Activated CD8-positive, alpha-beta memory T cell treated with anti-CD3 and anti-CD28 coated beads for 24 hours (primary cell): ENCODE measurements around the gene DLGAP4.

ENCODE experiments used
- DNase-seq: peaks from one replicate; pipeline ENCODE4 v3.0.0-alpha.2; 2020

DLGAP4 gene

DNA sequence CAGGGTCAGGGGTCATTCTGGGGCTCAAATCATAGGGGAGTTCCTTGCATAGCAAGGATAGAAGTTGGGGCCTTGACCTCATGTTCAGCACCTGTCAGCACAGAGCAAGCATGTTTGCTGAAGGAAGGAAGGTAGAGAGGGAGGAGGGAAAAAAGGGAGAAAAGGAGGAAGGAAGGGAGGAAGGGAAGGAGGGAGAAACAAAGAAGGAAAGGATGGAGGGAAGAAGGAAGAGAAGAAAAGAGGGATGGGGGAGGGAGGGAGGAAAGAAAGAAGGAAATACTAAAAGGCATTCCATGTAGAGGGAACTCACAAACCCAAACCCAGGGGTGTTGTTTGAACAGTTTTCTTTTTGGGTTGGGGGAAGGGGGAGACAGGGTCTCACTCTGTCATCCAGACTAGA is 80.1 kb downstream of the DLGAP4 start:
- DNase-seq: no peak

DNA sequence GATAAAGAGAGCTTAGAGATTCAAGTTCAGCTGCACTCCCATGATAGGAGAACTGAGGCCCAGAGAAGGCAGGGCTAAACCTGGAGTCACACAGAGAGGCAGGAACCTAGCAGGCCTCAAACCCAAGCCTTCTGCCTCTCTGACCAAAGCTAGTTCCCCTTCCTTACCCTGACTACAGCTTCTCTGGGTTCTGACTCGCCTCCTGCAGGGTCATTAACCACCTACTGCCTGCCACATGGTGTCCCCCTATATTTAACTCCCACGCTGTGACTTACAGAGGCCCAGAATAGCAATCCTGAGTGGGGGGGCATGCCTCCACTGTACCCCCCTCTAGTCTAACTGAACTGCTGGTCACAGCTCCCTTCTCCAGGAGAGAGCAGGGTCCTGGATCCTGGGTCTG is 84.1 kb downstream of the DLGAP4 start:
- no peak for DNase-seq

- DNase-seq: no peak
Measured at GRCh38 chr20:36390719-36391415, 84.7 kb downstream of the DLGAP4 start.

- no peak for DNase-seq
Measured at GRCh38 chr20:36391456-36391855, 85.3 kb downstream of the DLGAP4 start.

DNA sequence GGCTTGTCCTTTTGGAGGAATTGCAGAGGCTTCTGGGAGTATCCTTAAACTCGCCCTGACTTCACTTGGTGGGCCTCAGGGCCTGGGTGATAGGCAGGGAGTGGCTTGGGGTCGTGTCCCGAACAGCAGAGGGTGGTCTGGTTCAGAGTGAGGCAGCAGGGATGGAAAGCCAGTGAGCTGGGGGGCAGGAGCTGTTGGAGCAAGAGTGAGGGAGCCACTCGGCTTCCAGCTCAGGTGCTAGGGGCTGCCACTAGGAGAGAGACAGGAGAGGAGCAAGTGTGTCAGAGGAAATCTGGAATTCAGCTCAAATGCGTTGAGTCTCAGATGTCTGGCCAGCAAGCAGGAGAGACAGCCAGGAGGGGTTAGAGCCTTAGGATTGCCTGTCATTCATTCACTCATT is 85.8 kb downstream of the DLGAP4 start:
- DNase-seq: no peak

- no peak for DNase-seq
Measured at GRCh38 chr20:36392989-36393388, 86.8 kb downstream of the DLGAP4 start.

DNA sequence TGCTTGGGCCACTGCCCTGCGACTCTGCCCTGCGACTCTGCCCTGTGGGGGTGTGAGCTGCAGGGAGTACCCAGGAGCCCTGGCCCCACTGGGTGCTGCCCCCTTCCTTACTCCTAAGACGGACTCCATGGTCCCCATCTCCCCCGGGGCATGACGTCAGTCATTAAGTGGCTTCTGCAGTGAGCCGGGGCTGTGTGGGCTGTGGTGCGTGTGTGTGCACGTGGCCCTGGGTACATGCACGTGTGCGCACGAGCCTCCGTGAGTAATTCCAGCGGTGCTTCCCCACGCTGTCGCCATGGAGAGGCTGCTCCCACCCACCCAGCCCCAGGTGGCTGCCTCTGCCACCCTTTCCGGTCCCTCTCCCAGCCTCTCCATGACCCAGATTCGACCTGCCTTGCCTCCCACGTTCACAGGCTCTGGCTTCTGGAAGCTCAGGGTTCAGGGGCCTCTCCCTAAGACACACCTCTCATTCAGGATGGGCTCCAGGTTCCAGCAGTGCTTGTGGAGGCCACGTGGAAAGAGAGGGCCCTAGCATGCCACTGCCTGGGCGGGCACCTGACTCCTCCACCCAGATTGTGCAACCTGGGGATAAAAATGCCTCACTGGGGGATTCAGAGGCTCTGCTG is 88.3 kb downstream of the DLGAP4 start:
- no peak for DNase-seq

GRCh38 chr20:36396340-36396739 is 90.2 kb downstream of the DLGAP4 start:
- DNase-seq: no peak

DNA sequence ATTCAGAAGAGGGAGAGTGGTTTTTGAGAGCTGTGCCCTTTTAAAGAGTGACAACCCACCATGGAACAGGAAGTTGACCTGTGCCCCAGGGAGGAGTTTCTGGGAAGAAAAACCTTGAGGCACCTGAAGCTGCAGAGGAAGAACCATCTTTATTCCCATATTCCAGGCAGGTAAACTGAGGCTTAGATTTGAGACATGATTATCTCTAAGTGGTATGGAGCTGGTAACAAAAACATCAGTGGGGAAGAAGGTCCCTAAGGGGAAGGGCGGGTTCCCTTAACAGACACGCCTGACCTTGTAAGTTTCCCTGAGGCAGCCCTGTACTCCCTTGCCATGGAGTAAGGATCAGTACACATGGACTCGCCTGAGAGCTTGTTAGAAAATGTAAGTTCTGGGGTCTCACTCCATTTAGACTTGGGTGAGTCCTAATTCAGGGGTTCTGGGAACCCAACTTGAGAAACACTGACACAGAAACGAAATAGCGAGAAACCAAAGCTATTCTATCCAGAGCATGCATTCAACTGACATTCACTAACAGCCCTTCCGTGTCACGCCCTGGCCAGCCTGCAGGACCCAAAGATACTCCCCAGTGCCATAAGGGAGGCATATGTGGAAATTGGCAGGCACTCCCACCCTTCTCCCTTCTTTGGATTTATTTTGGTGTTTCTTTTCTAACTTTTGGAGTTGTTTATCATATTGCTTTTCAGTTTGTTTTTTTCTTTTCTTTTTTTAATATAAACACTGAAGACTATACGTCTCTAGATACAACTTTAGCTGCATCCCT is 90.9 kb downstream of the DLGAP4 start:
- no peak for DNase-seq

GRCh38 chr20:36398515-36398914 is 92.4 kb downstream of the DLGAP4 start:
- DNase-seq: no peak

DNA sequence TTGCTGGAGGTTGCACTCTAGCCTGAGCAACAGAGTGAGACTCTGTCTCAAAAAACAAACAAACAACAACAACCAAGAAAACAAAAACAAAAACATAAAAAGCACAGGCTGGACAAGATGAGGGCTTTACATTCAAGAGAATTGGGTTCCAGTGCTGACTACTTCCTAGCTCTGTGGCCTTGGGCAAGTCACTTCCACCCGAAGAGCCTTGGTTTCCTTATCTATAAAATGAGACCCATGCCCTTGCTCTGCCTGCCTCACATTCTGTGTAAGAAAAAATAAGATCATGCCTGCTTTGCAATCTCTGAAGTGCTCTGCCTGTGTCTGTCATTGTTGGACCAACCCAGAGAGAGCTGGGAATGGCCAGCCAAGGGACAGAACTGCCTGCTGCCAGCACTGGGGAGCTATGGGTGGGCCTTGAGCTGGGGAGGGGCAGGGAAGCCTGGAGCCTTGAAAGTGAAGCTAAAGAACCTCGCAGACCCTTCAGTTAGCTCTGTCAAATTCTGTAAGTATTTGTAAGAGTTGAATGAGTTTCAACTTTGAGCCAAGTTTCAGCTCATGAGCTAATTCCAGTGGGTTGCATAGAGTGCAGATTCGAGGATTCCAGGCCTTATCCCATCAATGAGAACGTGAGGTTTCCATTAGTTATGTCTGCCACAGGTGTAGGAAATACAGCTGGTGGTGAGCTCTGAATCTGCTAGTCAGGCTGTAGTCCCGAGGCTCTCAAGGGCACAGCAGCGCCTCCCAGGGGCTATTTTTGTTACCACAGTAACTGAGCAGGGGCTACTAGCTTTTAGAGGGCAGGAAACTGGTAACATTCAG is 93.2 kb downstream of the DLGAP4 start:
- DNase-seq: peak; percentile 63

DNA sequence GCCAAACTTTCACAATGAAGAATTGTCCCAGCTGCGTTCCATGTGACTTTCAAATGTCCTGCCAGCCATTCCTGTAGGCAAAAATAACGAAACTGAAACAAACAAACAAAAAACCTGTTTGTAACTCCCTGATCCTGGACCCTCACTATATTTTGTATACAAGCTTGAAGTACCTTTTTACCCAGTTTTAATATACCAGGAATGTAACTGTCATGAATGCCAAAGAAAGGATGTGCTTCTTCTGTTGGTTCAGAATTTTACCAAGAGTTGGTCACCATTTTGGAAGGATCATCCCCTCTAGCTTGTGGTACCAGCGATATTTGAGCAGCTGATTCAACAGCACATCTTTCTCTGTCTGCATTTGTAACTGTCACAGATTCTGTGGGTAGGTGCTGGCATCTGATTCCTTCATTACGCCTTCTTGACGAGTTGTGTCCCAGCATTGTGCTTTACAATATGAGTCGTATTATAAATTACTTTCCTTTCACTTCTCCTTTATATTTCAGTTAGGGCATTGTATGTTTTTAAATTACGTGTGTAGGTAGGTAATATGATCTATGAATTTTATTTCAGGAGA is 93.9 kb downstream of the DLGAP4 start:
- no peak for DNase-seq

DNA sequence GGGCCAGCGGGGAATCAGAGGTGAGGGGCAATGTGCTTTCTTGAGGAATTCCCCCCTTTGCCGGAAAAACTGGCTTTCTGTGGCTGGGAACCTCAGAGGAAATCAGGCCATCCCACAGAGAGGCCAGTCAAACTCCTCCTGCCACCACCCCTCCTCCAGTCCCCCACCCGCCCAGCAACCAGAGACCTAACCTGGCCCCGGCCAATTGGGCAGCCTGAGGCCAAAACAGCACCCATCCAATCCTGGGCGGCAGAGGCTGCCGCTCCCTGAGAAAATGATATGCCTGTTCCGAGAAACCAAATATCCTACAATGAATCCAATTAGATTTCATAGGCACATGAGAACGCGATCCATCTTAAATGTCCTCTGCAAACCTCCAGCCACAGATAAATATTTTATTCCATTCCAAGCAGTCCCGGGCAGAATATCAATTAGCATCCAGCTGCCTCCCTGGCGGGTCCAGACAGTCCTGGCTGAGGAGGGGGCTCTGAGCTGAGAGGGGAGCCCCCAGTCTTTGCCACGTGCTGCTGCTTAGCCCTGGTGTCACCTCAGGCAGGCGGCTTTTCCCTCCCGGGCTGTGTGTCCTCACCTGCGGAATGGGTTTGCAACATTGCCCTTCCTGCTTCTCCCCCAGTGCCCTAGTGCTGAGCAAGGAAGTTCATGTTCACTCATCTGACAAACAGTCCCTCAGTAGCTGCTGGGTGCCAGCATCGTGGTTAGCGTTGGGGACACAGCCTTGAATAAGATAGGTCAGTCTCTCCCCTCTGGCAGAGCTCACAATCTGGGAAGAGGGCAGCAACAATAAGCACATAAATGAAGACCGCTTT is 95.0 kb downstream of the DLGAP4 start:
- DNase-seq: no peak

DNA sequence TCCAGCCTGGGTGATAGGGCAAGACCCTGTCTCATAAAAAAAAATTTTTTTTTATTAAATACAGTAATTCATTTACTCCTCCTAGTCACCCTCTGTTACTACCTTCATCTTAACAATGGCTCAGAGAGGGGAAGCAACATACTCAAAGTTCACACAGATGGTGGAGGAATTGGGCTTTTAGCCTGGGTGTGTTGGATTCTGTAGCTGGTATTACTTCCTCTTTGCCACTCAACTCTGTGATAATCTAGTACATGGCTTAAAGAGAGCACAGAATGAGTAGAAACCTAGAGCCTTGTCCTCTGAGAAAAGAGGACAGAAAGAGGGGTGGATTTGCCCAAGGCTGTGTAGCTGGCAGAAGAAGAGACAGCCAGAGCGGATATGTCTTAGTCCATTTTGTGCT is 96.6 kb downstream of the DLGAP4 start:
- DNase-seq: no peak

- DNase-seq: no peak
Measured at GRCh38 chr20:36404435-36404978, 98.4 kb downstream of the DLGAP4 start.

DNA sequence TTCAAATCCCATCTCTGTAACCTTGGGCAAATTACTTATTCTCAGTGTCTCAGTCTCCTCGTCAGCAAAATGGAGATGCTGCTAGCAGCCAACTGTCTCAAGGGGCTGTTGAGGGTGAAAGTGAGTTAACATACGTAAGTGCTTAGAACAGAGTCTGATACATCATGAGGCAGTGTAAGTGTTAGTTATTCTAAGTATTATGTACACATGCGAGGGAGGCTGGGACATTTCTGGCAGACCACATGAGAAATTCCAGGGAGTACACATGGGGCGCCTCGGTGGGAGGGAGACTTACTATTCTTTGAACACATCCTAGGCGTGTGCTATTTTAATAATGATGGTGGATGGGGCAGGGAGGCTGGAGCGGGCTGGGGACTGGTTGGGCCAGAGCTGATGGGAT is 99.1 kb downstream of the DLGAP4 start:
- no peak for DNase-seq

DNA sequence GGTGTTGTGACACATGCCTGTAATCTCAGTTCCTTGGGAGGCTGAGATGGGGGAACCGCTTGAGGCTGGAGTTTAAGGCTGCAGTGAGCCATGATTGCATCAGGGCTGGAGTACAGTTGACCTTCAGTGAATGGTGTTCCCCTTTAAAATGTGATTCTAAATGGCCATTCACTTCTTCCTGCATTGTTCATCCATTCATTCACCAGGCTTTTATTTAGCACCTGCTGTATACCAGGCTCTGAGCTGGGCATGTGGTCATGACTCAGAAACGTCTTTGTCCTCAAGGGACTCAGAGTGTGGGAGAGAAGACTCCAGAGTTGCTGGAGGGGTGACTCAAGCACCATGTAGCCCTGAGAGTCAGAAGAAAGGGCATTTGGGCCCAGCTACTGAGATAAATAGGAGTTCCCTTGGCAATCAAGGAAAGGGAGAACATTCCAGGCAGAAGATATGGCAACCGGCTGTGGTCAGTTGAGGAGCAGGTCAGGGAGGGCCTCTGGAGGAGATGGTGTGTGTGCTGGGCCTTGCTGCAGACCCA is 101.1 kb downstream of the DLGAP4 start:
- DNase-seq: no peak

DNA sequence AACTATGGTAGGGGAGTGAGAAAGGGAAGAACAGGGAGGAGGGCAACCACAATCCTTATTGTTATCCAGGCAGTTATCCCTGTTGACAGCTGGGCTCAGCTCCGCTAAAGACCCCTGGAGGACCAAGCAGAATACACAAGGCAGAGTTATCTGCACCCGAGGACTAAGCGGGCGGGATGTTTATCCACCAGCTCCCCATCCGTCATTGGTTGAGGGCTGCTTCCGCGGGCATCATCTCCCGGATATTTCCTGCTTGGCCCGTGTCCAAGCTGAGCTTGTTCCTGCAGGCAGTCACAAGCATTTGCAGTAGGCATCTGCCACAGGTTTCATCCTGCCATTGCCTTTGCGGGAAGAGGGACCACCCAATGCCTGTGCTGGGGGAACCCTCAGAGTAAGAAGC is 102.1 kb downstream of the DLGAP4 start:
- no peak for DNase-seq

GRCh38 chr20:36411861-36412454 is 105.8 kb downstream of the DLGAP4 start:
- no peak for DNase-seq

DNA sequence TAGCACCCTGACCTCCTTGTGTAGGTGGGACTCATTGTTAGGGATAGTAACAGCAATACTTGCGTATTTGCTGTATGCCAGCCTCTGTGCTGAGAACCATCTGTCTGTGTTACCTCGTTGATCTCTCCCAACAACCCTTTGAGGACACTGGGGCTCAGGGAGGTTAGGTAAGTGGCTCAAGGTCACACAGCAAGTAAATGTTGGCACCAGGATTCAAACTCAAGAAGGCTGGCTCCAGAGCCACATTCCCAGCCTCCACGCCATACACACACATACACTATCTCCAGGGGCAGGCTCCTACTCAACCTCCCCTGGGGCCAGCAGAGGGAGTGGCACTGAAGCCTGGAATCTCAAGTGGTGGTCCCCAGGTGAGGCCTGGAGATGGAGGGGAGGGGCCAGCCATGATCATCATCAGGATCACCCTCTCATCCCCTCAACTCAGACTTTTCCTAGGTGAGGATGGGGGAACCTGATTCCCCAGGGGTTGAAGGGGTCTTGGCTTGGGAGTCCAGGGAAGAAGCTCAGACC is 109.4 kb downstream of the DLGAP4 start:
- DNase-seq: no peak

GRCh38 chr20:36418711-36419110 is 112.6 kb downstream of the DLGAP4 start:
- DNase-seq: no peak
